Ascending aorta (tissue), 2 donors: ENCODE results near the gene EREG. TPM values are rescaled to one million over a fixed set of nuclear protein-coding genes. Genes with fewer than 3 reads are reported as not detected.

Source experiments
- DNase-seq, 2 donors: peaks; one replicate each; pipeline ENCODE4 v3.0.0-alpha.2; 2019; ENCODE audit warnings: low spot score in 2 of 2
- H3K27ac ChIP-seq, 2 donors: fragments of 200-600 bp; sonication (generic); one replicate each; pipeline ENCODE4 v1.5.1; 2016 to 2017; ENCODE audit warnings: mild to moderate bottlenecking in 1 of 2
- H3K27me3 ChIP-seq: fragments of 200-600 bp; sonication (generic); one replicate; pipeline ENCODE4 v1.5.1; 2017
- H3K36me3 ChIP-seq, 2 donors: fragments of 200-600 bp; sonication (generic); one replicate each; pipeline ENCODE4 v1.5.1; 2016
- H3K4me1 ChIP-seq, 2 donors: fragments of 200-600 bp; sonication (generic); one replicate each; pipeline ENCODE4 v1.5.1; 2016 to 2017; ENCODE audit warnings: mild to moderate bottlenecking in 1 of 2
- H3K4me3 ChIP-seq, 2 donors: fragments of 200-600 bp; sonication (generic); one replicate each; pipeline ENCODE4 v1.5.1; 2016 to 2017; ENCODE audit warnings: mild to moderate bottlenecking in 1 of 2
- H3K9me3 ChIP-seq, 2 donors: fragments of 200-600 bp; sonication (generic); one replicate each; pipeline ENCODE4 v1.5.1; 2016
- CTCF ChIP-seq, 3 experiments: fragments of 200-600 bp in 2 of 3; fragments of 450-650 bp in 1 of 3; sonication (generic) in 2 of 3; IDR thresholded peaks; one replicate each; pipeline ENCODE4 v1.5.1; 2016 to 2019; ENCODE audit warnings: antibody characterized with exemption in 3 of 3, mild to moderate bottlenecking in 1 of 3, moderate library complexity in 1 of 3
- intact Hi-C: fragments of 100-400 bp; cut with DNase I; formaldehyde crosslinking; loops from one replicate; pipeline ENCODE4 v1.15.1; 2023
- total RNA-seq: library from RNA; depleted of rRNA; stranded (reverse); fragments of >200 nt; gene quantifications from one replicate; pipeline ENCODE4 v1.1.0, GENCODE V29; 2016

Gene EREG
- total RNA-seq, 1 donor from 2014 or later, result not detected

GRCh38 chr4:74327762-74328161 is 37.2 kb upstream of the EREG start:
- Histone ChIP-seq H3K36me3 (no peaks in the 10 kb centered on the region), H3K4me3 (no peak overlapping the region), H3K9me3 (no peaks in the 10 kb centered on the region), H3K4me1 (no peaks in the 10 kb centered on the region), H3K27ac (no peak overlapping the region), H3K27me3 (no peaks in the 10 kb centered on the region)
- intact Hi-C loops, result no loop called here
- TF ChIP-seq CTCF (IDR thresholded peaks at IDR 0.05), result no peak
- no peak for DNase-seq

GRCh38 chr4:74328501-74328900 is 36.4 kb upstream of the EREG start:
- intact Hi-C loops, result no loop called here
- no peak for TF ChIP-seq CTCF (IDR thresholded peaks at IDR 0.05)
- no peak overlapping the region for H3K4me3 ChIP-seq
- DNase-seq, result no peak
- H3K9me3 ChIP-seq, result no peaks in the 10 kb centered on the region
- no peaks in the 10 kb centered on the region for H3K4me1 ChIP-seq
- H3K36me3 ChIP-seq, result no peaks in the 10 kb centered on the region
- no peaks in the 10 kb centered on the region for H3K27me3 ChIP-seq
- H3K27ac ChIP-seq, result no peak overlapping the region

GRCh38 chr4:74329307-74329706 is 35.6 kb upstream of the EREG start:
- H3K4me1 ChIP-seq, result no peaks in the 10 kb centered on the region
- no peak for TF ChIP-seq CTCF (IDR thresholded peaks at IDR 0.05)
- H3K27ac ChIP-seq, result no peak overlapping the region
- H3K27me3 ChIP-seq, result no peaks in the 10 kb centered on the region
- intact Hi-C loops, result no loop called here
- H3K36me3 ChIP-seq, result no peaks in the 10 kb centered on the region
- H3K9me3 ChIP-seq, result no peaks in the 10 kb centered on the region
- DNase-seq, result no peak
- no peak overlapping the region for H3K4me3 ChIP-seq

- no peak for DNase-seq
- H3K27me3 ChIP-seq, result no peaks in the 10 kb centered on the region
- H3K36me3 ChIP-seq, result no peaks in the 10 kb centered on the region
- no peaks in the 10 kb centered on the region for H3K9me3 ChIP-seq
- intact Hi-C loops, result no loop called here
- H3K4me1 ChIP-seq, result no peaks in the 10 kb centered on the region
- TF ChIP-seq CTCF (IDR thresholded peaks at IDR 0.05), result no peak
- H3K4me3 ChIP-seq, result no peak overlapping the region
- H3K27ac ChIP-seq, result no peak overlapping the region
Observed at GRCh38 chr4:74330295-74330750, 34.6 kb upstream of the EREG start.

GRCh38 chr4:74331252-74331651 is 33.7 kb upstream of the EREG start:
- H3K27ac ChIP-seq, result no peak overlapping the region
- H3K27me3 ChIP-seq, result no peaks in the 10 kb centered on the region
- no peak for DNase-seq

More at GRCh38 chr4:74331252-74331651, 33.7 kb upstream of the EREG start:
- TF ChIP-seq CTCF (IDR thresholded peaks at IDR 0.05), result no peak
- Histone ChIP-seq H3K4me3 (no peak overlapping the region), H3K4me1 (no peaks in the 10 kb centered on the region), H3K36me3 (no peaks in the 10 kb centered on the region), H3K9me3 (no peaks in the 10 kb centered on the region)
- intact Hi-C loops, result no loop called here
